ENCODE results near the gene USP4. TPM values are rescaled to one million over a fixed set of nuclear protein-coding genes. Genes with fewer than 3 reads are reported as not detected.

USP4 gene
- total and polyA plus RNA-seq, 2 of the 13 experiments (the other 11 are each of a cell fraction or from before 2014, with no cell fraction given) = 9.2 to 20.8 TPM

DNA sequence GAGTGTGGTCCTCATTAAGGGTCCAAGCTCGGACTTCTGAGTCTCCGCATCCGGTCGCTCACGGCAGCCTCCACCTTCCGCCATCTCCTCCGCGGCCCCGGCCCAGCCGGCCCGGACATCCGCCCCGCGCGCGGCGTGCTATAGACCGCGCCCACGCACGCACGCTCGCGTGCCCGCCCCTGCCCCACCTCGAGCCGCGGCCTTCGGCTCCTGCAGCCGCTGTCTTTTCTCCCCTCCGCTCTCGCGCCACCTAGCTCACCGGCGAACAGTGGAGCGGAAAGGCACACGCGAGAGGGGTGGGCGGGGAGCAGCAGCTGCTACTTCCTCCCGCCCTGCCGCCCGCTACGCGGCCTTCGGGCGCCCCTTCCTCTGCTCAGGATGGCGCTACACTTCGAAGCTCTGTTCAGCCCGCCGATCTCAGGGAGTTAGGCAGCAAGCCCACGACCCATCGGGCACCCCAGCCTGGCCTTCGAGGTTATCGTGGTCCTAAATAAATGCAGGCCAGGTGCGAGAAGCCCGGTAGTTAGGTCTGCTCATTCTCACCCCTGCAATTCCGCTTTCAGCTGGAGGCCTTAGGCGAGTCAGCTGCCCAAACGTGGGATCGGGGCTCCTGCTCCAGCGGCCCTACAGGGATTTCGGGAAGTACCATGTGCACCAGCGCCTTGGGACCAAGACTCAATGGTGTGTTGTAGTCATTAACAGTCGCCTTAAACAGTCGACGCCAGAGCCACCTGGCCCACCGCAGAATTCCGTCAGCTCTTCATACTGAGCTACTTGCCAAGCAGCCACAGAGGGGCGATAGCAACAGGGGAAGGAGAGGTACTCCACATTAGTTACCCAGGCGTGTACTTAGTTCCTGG, at the start of gene USP4 (continued):
- TF ChIP-seq ZBTB42 (CRISPR knock-in tag; IDR thresholded peaks at IDR 0.05) (peak; percentile 91; the same call in 1 of the 2 replicates), ZNF451 (CRISPR knock-in tag; IDR thresholded peaks at IDR 0.05) (no peak; the same call in none of the 2 replicates), HIVEP1 (CRISPR knock-in tag; IDR thresholded peaks at IDR 0.05) (peak; percentile 97), ISX (CRISPR knock-in tag; conservative IDR thresholded peaks at IDR 0.05) (peak; percentile 93), ARNTL (CRISPR knock-in tag; IDR thresholded peaks at IDR 0.05) (peak; percentile 86), ZBTB21 (CRISPR knock-in tag; IDR thresholded peaks at IDR 0.05) (no peak), ZNF563 (CRISPR knock-in tag; IDR thresholded peaks at IDR 0.05) (peak; percentile 96), WIZ (CRISPR knock-in tag; IDR thresholded peaks at IDR 0.05) (peak; percentile 84), ZNF34 (CRISPR knock-in tag; IDR thresholded peaks at IDR 0.05; ENCODE audit: borderline replicate concordance) (peak; percentile 96), GATA4 (IDR thresholded peaks at IDR 0.05; ENCODE audit: borderline replicate concordance, low read depth) (peak; percentile 56; the same call in 1 of the 2 replicates), XRCC5 (optimal IDR thresholded peaks at IDR 0.05; ENCODE audit: low read length) (peak; percentile 65), ZNF598 (CRISPR knock-in tag; IDR thresholded peaks at IDR 0.05; ENCODE audit: borderline replicate concordance) (peak; percentile 98), TAF1 (CRISPR knock-in tag; IDR thresholded peaks at IDR 0.05) (peak; percentile 79), TERF1 (CRISPR knock-in tag; IDR thresholded peaks at IDR 0.05) (peak; percentile 98), TBP (CRISPR knock-in tag; IDR thresholded peaks at IDR 0.05) (no peak), SRF (IDR thresholded peaks at IDR 0.05; ENCODE audit: low read depth, low read length) (no peak), ZNF557 (CRISPR knock-in tag; IDR thresholded peaks at IDR 0.05) (peak; percentile 84; the same call in 1 of the 2 replicates)
- TF ChIP-seq, protein P1, sequence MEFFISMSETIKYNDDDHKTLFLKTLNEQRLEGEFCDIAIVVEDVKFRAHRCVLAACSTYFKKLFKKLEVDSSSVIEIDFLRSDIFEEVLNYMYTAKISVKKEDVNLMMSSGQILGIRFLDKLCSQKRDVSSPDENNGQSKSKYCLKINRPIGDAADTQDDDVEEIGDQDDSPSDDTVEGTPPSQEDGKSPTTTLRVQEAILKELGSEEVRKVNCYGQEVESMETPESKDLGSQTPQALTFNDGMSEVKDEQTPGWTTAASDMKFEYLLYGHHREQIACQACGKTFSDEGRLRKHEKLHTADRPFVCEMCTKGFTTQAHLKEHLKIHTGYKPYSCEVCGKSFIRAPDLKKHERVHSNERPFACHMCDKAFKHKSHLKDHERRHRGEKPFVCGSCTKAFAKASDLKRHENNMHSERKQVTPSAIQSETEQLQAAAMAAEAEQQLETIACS (CRISPR knock-in tag; IDR thresholded peaks at IDR 0.05) = peak; percentile 84
- TF ChIP-seq, protein P2, sequence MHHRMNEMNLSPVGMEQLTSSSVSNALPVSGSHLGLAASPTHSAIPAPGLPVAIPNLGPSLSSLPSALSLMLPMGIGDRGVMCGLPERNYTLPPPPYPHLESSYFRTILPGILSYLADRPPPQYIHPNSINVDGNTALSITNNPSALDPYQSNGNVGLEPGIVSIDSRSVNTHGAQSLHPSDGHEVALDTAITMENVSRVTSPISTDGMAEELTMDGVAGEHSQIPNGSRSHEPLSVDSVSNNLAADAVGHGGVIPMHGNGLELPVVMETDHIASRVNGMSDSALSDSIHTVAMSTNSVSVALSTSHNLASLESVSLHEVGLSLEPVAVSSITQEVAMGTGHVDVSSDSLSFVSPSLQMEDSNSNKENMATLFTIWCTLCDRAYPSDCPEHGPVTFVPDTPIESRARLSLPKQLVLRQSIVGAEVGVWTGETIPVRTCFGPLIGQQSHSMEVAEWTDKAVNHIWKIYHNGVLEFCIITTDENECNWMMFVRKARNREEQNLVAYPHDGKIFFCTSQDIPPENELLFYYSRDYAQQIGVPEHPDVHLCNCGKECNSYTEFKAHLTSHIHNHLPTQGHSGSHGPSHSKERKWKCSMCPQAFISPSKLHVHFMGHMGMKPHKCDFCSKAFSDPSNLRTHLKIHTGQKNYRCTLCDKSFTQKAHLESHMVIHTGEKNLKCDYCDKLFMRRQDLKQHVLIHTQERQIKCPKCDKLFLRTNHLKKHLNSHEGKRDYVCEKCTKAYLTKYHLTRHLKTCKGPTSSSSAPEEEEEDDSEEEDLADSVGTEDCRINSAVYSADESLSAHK (CRISPR knock-in tag; IDR thresholded peaks at IDR 0.05; ENCODE audit: borderline replicate concordance) = no peak
- TF ChIP-seq, protein P3, sequence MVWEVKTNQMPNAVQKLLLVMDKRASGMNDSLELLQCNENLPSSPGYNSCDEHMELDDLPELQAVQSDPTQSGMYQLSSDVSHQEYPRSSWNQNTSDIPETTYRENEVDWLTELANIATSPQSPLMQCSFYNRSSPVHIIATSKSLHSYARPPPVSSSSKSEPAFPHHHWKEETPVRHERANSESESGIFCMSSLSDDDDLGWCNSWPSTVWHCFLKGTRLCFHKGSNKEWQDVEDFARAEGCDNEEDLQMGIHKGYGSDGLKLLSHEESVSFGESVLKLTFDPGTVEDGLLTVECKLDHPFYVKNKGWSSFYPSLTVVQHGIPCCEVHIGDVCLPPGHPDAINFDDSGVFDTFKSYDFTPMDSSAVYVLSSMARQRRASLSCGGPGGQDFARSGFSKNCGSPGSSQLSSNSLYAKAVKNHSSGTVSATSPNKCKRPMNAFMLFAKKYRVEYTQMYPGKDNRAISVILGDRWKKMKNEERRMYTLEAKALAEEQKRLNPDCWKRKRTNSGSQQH (CRISPR knock-in tag; IDR thresholded peaks at IDR 0.05; ENCODE audit: low read depth) = 0 out of 2 replicates have a peak, but pooled peaks have one; percentile 75

Measured in HepG2 (cell line).